Parathyroid adenoma (tissue), 2 donors: Measurements from ENCODE around the gene FCN2.

Experiments used
- H2AFZ ChIP-seq: fragments of 300-600 bp; sonication (generic); one replicate; pipeline ENCODE4 v1.7.0; 2017; ENCODE audit warnings: antibody characterized with exemption, mild to moderate bottlenecking
- H3K27ac ChIP-seq: fragments of 300-600 bp; sonication (generic); one replicate; pipeline ENCODE4 v1.7.0; 2017
- H3K27me3 ChIP-seq: fragments of 300-600 bp; sonication (generic); one replicate; pipeline ENCODE4 v1.7.0; 2017; ENCODE audit warnings: low read length; ENCODE audit not compliant: control insufficient read depth, insufficient read depth
- H3K36me3 ChIP-seq: fragments of 300-600 bp; sonication (generic); one replicate; pipeline ENCODE4 v1.7.0; 2017; ENCODE audit warnings: low read length; ENCODE audit not compliant: control insufficient read depth, insufficient read depth
- H3K4me1 ChIP-seq: fragments of 300-600 bp; sonication (generic); one replicate; pipeline ENCODE4 v1.7.0; 2017; ENCODE audit warnings: control low read depth
- H3K4me2 ChIP-seq: fragments of 300-600 bp; sonication (generic); one replicate; pipeline ENCODE4 v1.7.0; 2017; ENCODE audit warnings: low read length
- H3K4me3 ChIP-seq: fragments of 300-600 bp; sonication (generic); one replicate; pipeline ENCODE4 v1.7.0; 2017; ENCODE audit warnings: low read depth, low read length
- H3K79me2 ChIP-seq: fragments of 300-600 bp; sonication (generic); one replicate; pipeline ENCODE4 v1.7.0; 2017; ENCODE audit warnings: control low read depth
- H3K9ac ChIP-seq: fragments of 300-600 bp; sonication (generic); one replicate; pipeline ENCODE4 v1.7.0; 2017; ENCODE audit warnings: mild to moderate bottlenecking
- H3K9me3 ChIP-seq: fragments of 300-600 bp; sonication (generic); one replicate; pipeline ENCODE4 v1.7.0; 2017; ENCODE audit warnings: low read length; ENCODE audit not compliant: control insufficient read depth
- TF ChIP-seq, protein P1 (sequence below): fragments of 300-600 bp; sonication (generic); IDR thresholded peaks from one replicate; pipeline ENCODE4 v1.7.0; 2017; ENCODE audit warnings: antibody characterized with exemption, mild to moderate bottlenecking
- donor health status: primary hyperparathyroidism.

Gene FCN2

DNA sequence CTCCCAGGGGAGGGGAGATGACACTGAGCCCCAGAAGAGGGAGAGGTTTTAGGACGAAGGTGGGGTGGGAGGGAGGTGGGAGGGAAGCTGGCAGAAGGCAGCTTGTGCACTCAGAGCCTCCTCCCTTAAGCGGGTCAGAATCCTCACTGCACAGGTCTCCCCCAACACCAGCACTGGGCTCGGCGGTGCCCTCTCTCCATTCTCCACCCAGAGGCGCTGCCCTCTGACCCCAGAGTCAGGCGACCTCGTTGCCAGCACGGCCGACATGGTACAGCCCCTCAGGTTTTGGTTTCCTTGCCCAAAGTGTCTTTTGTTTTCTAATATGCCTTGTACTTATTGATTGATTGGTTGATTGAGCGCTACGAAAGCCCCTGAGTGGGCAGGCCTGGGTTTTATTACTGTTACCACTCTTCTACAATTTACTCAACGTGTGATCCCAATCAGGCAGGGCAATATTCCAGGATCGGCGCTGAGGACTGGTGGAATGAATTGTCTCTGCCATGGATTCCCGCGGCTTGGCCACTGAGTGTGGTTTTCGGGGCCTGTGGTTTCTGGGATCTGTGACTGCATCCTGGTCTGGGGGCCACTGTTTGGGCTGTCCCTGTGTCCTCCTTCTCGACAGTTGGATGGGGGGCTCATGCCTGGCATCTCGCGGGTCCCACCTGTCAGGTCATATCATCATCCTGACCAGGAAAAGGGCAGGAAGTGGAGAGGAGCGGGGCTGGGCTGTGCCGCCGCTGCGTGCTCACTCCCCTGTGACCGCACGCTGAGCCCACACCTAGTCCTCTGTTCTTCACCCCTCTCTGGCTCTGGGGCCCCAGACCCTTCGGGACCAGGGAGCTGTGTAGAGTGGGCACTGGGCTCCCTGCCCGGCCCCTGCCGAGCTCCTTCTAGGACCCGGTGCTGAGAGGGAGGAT lies 9.6 kb upstream of the FCN2 start:
- no peak overlapping the region for H3K9ac ChIP-seq
- no peaks in the 10 kb centered on the region for H3K27me3 ChIP-seq
- H3K4me1 ChIP-seq = no peaks in the 10 kb centered on the region
- H3K79me2 ChIP-seq = no peaks in the 10 kb centered on the region
- TF ChIP-seq, protein P1, sequence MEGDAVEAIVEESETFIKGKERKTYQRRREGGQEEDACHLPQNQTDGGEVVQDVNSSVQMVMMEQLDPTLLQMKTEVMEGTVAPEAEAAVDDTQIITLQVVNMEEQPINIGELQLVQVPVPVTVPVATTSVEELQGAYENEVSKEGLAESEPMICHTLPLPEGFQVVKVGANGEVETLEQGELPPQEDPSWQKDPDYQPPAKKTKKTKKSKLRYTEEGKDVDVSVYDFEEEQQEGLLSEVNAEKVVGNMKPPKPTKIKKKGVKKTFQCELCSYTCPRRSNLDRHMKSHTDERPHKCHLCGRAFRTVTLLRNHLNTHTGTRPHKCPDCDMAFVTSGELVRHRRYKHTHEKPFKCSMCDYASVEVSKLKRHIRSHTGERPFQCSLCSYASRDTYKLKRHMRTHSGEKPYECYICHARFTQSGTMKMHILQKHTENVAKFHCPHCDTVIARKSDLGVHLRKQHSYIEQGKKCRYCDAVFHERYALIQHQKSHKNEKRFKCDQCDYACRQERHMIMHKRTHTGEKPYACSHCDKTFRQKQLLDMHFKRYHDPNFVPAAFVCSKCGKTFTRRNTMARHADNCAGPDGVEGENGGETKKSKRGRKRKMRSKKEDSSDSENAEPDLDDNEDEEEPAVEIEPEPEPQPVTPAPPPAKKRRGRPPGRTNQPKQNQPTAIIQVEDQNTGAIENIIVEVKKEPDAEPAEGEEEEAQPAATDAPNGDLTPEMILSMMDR = no peak
- no peak overlapping the region for H3K27ac ChIP-seq
- no peaks in the 10 kb centered on the region for H3K9me3 ChIP-seq
- no peak overlapping the region for H3K4me3 ChIP-seq
- no peak overlapping the region for H2AFZ ChIP-seq
- no peak overlapping the region for H3K4me2 ChIP-seq
- no peaks in the 10 kb centered on the region for H3K36me3 ChIP-seq

DNA sequence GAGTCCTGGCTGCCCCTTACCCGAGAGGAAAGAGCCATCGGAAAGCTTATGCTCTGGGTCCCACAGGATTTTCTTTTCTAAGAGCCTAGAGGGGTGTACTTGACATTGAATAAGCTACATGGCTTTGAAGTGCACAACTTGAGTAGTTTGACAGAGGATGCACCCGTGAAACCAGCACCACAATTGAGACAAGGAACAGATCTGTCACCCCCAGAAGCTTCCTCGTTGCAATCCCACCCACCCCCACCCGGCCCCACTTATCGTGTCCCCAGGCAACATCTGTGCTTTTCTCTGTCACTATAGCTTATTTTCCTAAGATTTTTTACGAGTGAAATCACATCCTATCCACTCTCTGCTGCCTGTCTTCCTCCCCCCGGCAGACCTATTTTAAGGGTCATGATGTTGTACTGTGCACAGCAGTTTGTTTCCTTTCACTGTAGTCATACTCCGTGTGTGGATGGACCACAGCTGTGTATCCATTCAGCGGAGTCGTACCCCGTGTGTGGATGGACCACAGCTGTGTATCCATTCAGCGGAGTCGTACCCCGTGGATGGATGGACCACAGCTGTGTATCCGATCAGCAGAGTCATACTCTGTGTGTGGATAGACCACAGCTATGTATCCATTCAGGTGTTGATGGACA lies 8.8 kb upstream of the FCN2 start:
- no peak overlapping the region for H3K9ac ChIP-seq
- H3K4me1 ChIP-seq = no peaks in the 10 kb centered on the region
- H3K9me3 ChIP-seq = no peaks in the 10 kb centered on the region
- H3K36me3 ChIP-seq = no peaks in the 10 kb centered on the region
- H2AFZ ChIP-seq = no peak overlapping the region
- H3K4me3 ChIP-seq = no peak overlapping the region
- H3K4me2 ChIP-seq = no peak overlapping the region
- H3K27me3 ChIP-seq = no peaks in the 10 kb centered on the region
- no peaks in the 10 kb centered on the region for H3K79me2 ChIP-seq
- TF ChIP-seq, protein P1 = no peak
- no peak overlapping the region for H3K27ac ChIP-seq

DNA sequence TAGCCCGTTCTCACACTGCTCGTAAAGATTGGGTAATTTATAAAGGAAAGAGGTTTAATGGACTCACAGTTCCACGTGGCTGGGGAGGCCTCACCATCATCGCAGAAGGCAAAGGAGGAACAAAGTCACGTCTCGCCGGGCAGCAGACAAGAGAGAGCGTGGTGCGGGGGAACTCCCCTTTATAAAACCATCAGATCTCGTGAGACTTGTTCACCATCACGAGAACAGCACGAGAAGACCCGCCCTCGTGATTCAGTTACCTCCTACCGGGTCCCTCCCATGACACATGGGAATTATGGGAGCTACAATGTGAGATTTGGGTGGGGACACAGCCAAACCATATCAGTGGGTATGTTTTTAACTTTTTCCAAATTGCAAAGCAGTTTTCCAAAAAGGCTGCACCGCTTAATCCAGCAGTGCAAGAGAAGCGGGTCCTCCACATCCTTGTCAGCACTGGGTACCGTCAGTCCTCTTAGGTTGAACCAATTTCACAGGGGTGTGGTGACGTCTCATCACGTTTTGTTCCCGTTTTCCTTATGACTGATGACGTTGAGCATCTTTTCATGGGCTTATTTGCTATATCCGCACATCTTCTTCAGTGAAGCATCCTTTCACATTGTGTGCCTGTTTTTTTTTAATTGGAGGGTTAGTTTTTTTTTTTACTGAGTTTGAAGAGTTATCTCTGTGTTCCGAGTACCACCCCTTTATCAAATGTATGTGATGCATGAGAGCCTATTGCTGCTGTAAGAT lies 8.0 kb upstream of the FCN2 start:
- H3K27me3 ChIP-seq = no peaks in the 10 kb centered on the region

DNA sequence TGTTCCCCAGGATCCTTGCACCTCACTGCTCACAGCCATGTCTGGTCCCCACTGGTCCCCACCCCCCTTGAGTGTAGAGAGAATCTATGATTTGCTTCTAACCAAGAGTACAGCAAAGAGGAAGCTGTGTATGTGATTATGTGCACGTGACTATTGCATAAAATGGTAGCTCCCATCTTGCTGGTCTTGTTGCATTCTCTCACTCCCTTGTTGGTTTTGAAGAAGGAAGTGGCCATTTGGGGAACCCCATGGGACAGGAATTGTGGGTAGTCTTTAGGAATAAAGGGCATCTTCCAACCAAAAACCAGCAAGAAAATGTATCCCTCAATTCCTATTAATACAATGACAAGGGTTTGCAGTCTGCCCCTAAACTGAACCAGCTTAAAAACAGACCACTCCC lies 5.2 kb upstream of the FCN2 start:
- no peak overlapping the region for H3K4me3 ChIP-seq

More for the DNA sequence above, 8.0 kb upstream of the FCN2 start:
- Histone ChIP-seq H2AFZ (no peak overlapping the region), H3K4me3 (no peak overlapping the region), H3K27ac (no peak overlapping the region), H3K36me3 (no peaks in the 10 kb centered on the region), H3K9ac (no peak overlapping the region), H3K79me2 (no peaks in the 10 kb centered on the region), H3K9me3 (no peaks in the 10 kb centered on the region), H3K4me1 (no peaks in the 10 kb centered on the region), H3K4me2 (no peak overlapping the region)
- TF ChIP-seq, protein P1 = no peak

More for the DNA sequence above, 5.2 kb upstream of the FCN2 start:
- Histone ChIP-seq H3K4me1 (no peaks in the 10 kb centered on the region), H3K27me3 (no peaks in the 10 kb centered on the region), H3K79me2 (no peaks in the 10 kb centered on the region), H3K9me3 (no peaks in the 10 kb centered on the region), H3K4me2 (no peak overlapping the region), H3K36me3 (no peaks in the 10 kb centered on the region), H3K9ac (no peak overlapping the region), H3K27ac (no peak overlapping the region), H2AFZ (no peak overlapping the region)
- TF ChIP-seq, protein P1 = no peak
